Lower lobe of right lung (tissue), 2 donors: ENCODE results near the gene PPM1H. TPM values are rescaled to one million over a fixed set of nuclear protein-coding genes. Genes with fewer than 3 reads are reported as not detected.
"Not testable (repeated sequence)": the region's sequence is repeated elsewhere in the genome, so short reads cannot be mapped to it uniquely, and the experiment has no call there.

ENCODE experiments used
- ATAC-seq, 2 donors: fragments of 200-7000 bp; cut with Tn5 transposase; one replicate each; pipeline ENCODE4 v1.9.1; 2020 to 2022; ENCODE audit warnings: mild to moderate bottlenecking in 2 of 2, moderate library complexity in 2 of 2
- DNase-seq: peaks from one replicate; pipeline ENCODE4 v3.0.0-alpha.2; 2020
- H3K27ac ChIP-seq: fragments of 200-600 bp; one replicate; pipeline ENCODE4 v1.8.0; 2022
- H3K27me3 ChIP-seq: fragments of 200-600 bp; one replicate; pipeline ENCODE4 v1.8.0; 2022; ENCODE audit warnings: low read depth
- H3K36me3 ChIP-seq: fragments of 200-600 bp; one replicate; pipeline ENCODE4 v1.8.0; 2022; ENCODE audit warnings: mild to moderate bottlenecking
- H3K4me1 ChIP-seq: fragments of 200-600 bp; one replicate; pipeline ENCODE4 v1.8.0; 2022
- H3K4me3 ChIP-seq: fragments of 200-600 bp; one replicate; pipeline ENCODE4 v1.8.0; 2022; ENCODE audit warnings: mild to moderate bottlenecking
- H3K9me3 ChIP-seq: fragments of 200-600 bp; one replicate; pipeline ENCODE4 v1.8.0; 2022
- intact Hi-C: fragments of 100-400 bp; cut with DNase I; formaldehyde crosslinking; loops from one replicate; pipeline ENCODE4 v1.11.0; 2022
- total RNA-seq: library from RNA; stranded (reverse); fragmentation: NEBNext Ultra II Directional; extraction: Animal tissue kit (Norgen Biotek cat#: 25700); gene quantifications from one replicate; pipeline ENCODE4 v1.2.1, GENCODE V29; 2021
- TF ChIP-seq, protein P1 (sequence below): fragments of 200-600 bp; IDR thresholded peaks from one replicate; pipeline ENCODE4 v1.8.0; 2022; ENCODE audit warnings: antibody characterized with exemption, mild to moderate bottlenecking
- donor health status: DM: no; HTN: yes; CAD: no; lungs with severe emphysema.

Gene PPM1H
- total RNA-seq, 1 donor from 2014 or later = 6.8 TPM

DNA sequence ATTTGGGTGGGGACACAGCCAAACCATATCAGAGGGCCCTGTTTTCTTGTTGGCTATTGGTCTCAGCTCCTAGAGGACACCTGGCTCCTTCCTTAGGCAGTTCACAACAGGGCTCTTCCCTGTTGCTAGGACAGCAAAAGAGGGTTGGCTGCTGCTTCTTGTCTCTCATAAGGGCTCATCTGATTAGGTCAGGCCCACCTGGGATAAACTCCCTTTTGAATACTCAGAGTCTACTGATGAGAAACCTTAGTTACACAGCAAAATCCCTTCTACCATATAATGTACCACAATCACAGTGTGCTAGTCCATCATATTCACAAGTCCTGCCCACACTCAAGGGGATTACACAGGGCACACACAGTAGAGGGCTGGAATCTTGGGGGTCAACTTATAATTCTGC lies 49.7 kb downstream of the PPM1H start:
- intact Hi-C loops = no loop called here
- Histone ChIP-seq H3K27ac (no peak overlapping the region), H3K36me3 (no peaks in the 10 kb centered on the region), H3K27me3 (no peaks in the 10 kb centered on the region), H3K9me3 (no peaks in the 10 kb centered on the region), H3K4me3 (no peak overlapping the region), H3K4me1 (no peaks in the 10 kb centered on the region)
- TF ChIP-seq, protein P1, sequence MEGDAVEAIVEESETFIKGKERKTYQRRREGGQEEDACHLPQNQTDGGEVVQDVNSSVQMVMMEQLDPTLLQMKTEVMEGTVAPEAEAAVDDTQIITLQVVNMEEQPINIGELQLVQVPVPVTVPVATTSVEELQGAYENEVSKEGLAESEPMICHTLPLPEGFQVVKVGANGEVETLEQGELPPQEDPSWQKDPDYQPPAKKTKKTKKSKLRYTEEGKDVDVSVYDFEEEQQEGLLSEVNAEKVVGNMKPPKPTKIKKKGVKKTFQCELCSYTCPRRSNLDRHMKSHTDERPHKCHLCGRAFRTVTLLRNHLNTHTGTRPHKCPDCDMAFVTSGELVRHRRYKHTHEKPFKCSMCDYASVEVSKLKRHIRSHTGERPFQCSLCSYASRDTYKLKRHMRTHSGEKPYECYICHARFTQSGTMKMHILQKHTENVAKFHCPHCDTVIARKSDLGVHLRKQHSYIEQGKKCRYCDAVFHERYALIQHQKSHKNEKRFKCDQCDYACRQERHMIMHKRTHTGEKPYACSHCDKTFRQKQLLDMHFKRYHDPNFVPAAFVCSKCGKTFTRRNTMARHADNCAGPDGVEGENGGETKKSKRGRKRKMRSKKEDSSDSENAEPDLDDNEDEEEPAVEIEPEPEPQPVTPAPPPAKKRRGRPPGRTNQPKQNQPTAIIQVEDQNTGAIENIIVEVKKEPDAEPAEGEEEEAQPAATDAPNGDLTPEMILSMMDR = no peak
- DNase-seq (no peak), ATAC-seq (no peak)

DNA sequence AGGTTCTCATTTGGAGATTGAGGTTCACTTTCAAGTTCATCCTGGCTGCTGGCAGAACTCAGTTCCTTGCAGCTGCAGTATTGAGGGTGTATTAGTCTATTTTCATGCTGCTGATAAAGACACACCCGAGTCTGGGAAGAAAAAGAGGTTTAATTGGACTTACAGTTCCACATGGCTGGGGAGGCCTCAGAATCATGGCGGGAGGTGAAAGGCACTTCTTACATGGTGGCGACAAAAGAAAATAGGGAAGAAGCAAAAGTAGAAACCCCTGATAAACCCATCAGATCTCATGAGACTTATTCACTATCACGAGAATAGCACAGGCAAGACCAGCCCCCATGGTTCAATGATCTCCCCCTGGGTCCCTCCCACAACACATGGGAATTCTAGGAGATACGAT lies 50.1 kb downstream of the PPM1H start:
- ATAC-seq, H3K9me3 ChIP-seq, H3K27me3 ChIP-seq, H3K36me3 ChIP-seq, DNase-seq, intact Hi-C loops, H3K4me3 ChIP-seq, H3K4me1 ChIP-seq, H3K27ac ChIP-seq: not testable (repeated sequence)

DNA sequence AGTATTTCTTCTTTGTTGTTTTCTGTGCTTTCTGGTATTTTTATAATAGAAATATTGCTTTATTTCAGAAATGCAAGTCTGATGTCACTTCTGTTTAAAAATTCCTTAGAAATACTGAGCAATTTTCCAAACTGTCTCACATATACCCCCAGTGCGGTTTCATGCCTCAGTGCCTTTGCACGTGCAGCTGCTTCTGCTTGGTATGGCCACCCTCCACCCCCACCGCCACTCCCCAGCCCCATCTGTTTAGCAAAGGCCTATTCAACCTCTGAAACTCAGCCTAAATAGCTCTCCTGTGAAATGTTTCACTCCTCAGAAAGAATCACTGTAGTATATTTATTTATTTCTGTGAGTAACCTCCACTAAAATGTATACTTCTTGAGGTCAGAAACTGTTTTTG lies 52.3 kb downstream of the PPM1H start:
- TF ChIP-seq, protein P1 = no peak
- H3K27ac ChIP-seq = no peak overlapping the region
- DNase-seq (no peak), ATAC-seq (no peak)
- H3K27me3 ChIP-seq = no peaks in the 10 kb centered on the region
- intact Hi-C loops = no loop called here
- H3K4me1 ChIP-seq = no peaks in the 10 kb centered on the region
- no peaks in the 10 kb centered on the region for H3K36me3 ChIP-seq
- no peaks in the 10 kb centered on the region for H3K9me3 ChIP-seq
- H3K4me3 ChIP-seq = no peak overlapping the region

DNA sequence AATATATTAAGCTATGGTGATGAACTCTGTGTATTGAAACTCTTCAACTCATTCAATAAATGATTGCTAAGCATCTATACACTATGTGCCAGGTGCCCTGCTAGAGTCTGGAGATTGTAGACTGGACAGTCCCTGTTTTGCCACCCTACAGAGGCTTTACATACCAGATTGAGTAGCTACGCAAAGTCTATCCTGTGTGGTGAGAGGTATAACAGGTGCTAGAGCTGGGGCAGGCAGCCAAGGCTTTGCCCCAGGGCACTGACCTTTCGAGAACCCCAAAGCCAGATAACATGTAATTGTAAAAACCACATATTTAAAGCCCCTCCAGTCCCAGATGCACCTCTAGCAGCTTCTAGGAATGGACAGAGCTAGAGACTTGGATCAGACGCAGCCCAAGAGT lies 52.8 kb downstream of the PPM1H start:
- H3K4me1 ChIP-seq = no peaks in the 10 kb centered on the region
- no peaks in the 10 kb centered on the region for H3K36me3 ChIP-seq
- no peak overlapping the region for H3K27ac ChIP-seq
- TF ChIP-seq, protein P1 = no peak
- ATAC-seq (no peak), DNase-seq (no peak)
- H3K4me3 ChIP-seq = no peak overlapping the region
- intact Hi-C loops = no loop called here
- no peaks in the 10 kb centered on the region for H3K27me3 ChIP-seq
- H3K9me3 ChIP-seq = no peaks in the 10 kb centered on the region

DNA sequence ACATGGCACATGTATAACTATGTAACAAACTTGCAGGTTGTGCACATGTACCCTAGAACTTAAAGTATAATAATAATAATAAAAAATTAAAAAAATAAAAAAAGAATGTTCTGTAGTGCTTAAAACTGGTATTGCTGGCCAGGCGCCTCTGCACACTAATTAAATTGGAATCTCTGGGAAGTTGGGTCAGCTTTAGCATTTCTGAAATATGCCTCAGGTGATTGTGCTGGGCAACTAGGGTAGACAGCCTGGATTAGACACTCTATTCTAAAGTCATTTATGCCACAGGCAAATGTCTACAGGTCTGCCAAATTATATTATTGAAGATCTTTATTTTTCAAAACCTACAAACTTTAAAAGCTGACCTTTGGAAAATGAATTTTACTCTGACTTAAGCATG lies 55.3 kb downstream of the PPM1H start:
- Histone ChIP-seq H3K27me3 (no peaks in the 10 kb centered on the region), H3K36me3 (no peaks in the 10 kb centered on the region), H3K4me3 (no peak overlapping the region), H3K4me1 (no peaks in the 10 kb centered on the region), H3K9me3 (no peaks in the 10 kb centered on the region), H3K27ac (no peak overlapping the region)
- ATAC-seq (no peak), DNase-seq (no peak)
- intact Hi-C loops = no loop called here
- TF ChIP-seq, protein P1 = no peak

DNA sequence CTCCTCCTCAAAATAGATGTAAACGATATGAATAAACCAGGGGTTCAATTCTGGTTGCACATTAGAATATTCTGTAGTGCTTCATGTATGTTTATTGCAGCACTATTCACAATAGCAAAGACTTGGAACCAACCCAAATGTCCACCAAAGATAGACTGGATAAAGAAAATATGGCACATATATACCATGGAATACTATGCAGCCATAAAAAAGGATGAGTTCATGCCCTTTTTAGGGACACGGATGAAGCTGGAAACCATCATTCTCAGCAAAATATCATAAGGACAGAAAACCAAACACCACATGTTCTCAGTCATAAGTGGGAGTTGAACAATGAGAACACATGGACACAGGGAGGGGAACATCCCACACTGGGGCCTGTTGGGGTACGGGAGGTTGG lies 55.7 kb downstream of the PPM1H start:
- H3K4me1 ChIP-seq, DNase-seq, H3K36me3 ChIP-seq, H3K4me3 ChIP-seq, H3K27me3 ChIP-seq, intact Hi-C loops, H3K9me3 ChIP-seq, ATAC-seq, H3K27ac ChIP-seq: not testable (repeated sequence)

DNA sequence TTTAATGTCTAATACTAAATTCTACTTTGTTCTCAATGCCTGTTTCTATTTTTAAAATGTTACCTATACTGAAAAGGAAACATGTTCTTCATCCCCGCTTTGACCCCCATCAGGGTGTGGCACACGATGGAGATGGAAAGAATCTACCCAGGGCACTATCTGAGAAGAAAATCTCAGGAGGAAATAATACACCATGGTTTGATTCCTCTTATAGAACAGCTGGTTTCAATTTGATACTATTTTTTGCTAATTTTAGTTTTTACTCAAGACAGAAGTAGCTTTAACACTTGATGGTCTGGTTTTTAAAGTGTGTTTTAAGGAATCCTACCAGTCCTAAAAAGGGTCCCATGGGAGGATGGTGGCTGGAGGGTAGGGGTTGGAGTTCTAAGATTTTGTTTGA lies 56.7 kb downstream of the PPM1H start:
- no peaks in the 10 kb centered on the region for H3K9me3 ChIP-seq
- H3K4me1 ChIP-seq = no peaks in the 10 kb centered on the region
- no peaks in the 10 kb centered on the region for H3K27me3 ChIP-seq
- H3K4me3 ChIP-seq = no peak overlapping the region
- H3K36me3 ChIP-seq = no peaks in the 10 kb centered on the region
- DNase-seq = no peak
- ATAC-seq = no peak
- TF ChIP-seq, protein P1 = no peak
- no peak overlapping the region for H3K27ac ChIP-seq
- intact Hi-C loops = no loop called here
